ENCODE data around the gene OTOL1.

OTOL1 gene

GRCh38 chr3:161545824-161546223 lies 49.2 kb downstream of the OTOL1 start:
- DNase-seq: no peak

- no peak for DNase-seq
Measured at GRCh38 chr3:161548301-161548700, 51.7 kb downstream of the OTOL1 start.

GRCh38 chr3:161549261-161549660 lies 52.7 kb downstream of the OTOL1 start:
- no peak for DNase-seq

GRCh38 chr3:161550491-161551195 lies 54.0 kb downstream of the OTOL1 start:
- DNase-seq: no peak

GRCh38 chr3:161551697-161552096 lies 55.1 kb downstream of the OTOL1 start:
- no peak for DNase-seq

GRCh38 chr3:161552984-161553560 lies 56.5 kb downstream of the OTOL1 start:
- no peak for DNase-seq
